GM12878 (cell line): ENCODE data around the gene MXD1. TPM values are rescaled to one million over a fixed set of nuclear protein-coding genes. Genes with fewer than 3 reads are reported as not detected.

Source experiments
- ATAC-seq: fragments of 200-7000 bp; cut with Tn5 transposase; 3 replicates; pipeline ENCODE4 v1.9.1; 2020; ENCODE audit warnings: mild to moderate bottlenecking, moderate library complexity
- BruUV-seq: library from RNA; stranded (reverse); fragments of 400-500 nt; replicated peaks from 2 replicates; lab custom pipeline; 2021; lab: Mats Ljungman, UMichigan
- CTCF ChIA-PET: fragments of 300-600 bp; sonication (Branson Sonifier 250); formaldehyde crosslinking; extraction: SDS; loops from one replicate; lab custom pipeline; 2021; ENCODE audit warnings: inconsistent platforms; lab: Yijun Ruan, JAX
- POLR2A ChIA-PET: fragments of 350-600 bp; formaldehyde crosslinking; extraction: SDS; loops from one replicate; lab custom pipeline; 2021; ENCODE audit warnings: inconsistent platforms; lab: Charles Lee
- RAD21 ChIA-PET: fragments of 300-600 bp; sonication (Branson Sonifier 250); formaldehyde crosslinking; loops from one replicate; lab custom pipeline; 2023; ENCODE audit warnings: antibody characterized with exemption; ENCODE audit not compliant: unreplicated experiment; lab: Charles Lee
- SMC1A ChIA-PET: fragments of 300-600 bp; sonication (Branson Sonifier 250); formaldehyde crosslinking; loops from one replicate; lab custom pipeline; 2023; ENCODE audit not compliant: unreplicated experiment, uncharacterized antibody; lab: Charles Lee
- DNase-seq: peaks from one replicate; pipeline ENCODE4 v3.0.0-alpha.2; 2011; ENCODE audit warnings: low read depth, low spot score
- FAIRE-seq: peaks from 3 replicates; lab custom pipeline; 2011; peaks lifted over from hg19 to GRCh38; lab: Jason Lieb, UNC
- H2AFZ ChIP-seq: 2 replicates; pipeline ENCODE4 v1.6.0; 2011; ENCODE audit warnings: low read depth, low read length, control low read depth; ENCODE audit not compliant: control insufficient read depth
- H3K27ac ChIP-seq: 2 replicates; pipeline ENCODE4 v1.5.1; 2011; ENCODE audit warnings: control low read depth; ENCODE audit not compliant: control insufficient read depth, insufficient read depth
- H3K27me3 ChIP-seq, 2 experiments: replicated peaks in 1 of 2; 2 replicates each; pipeline versions ENCODE4 v1.6.0 to v1.6.1; 2011; ENCODE audit warnings: low read length in 1 of 2; ENCODE audit not compliant: control insufficient read depth in 2 of 2, insufficient read depth in 2 of 2
- H3K36me3 ChIP-seq, 2 experiments: 2 replicates each; pipeline ENCODE4 v1.5.1; 2011; ENCODE audit warnings: low read length in 1 of 2; ENCODE audit not compliant: control insufficient read depth in 2 of 2, insufficient read depth in 2 of 2
- H3K4me1 ChIP-seq: 2 replicates; pipeline ENCODE4 v1.6.1; 2011; ENCODE audit warnings: mild to moderate bottlenecking, low read length, moderate library complexity, mixed read lengths; ENCODE audit not compliant: control insufficient read depth, insufficient read depth
- H3K4me2 ChIP-seq: 2 replicates; pipeline ENCODE4 v1.6.0; 2011; ENCODE audit warnings: control low read depth; ENCODE audit not compliant: control insufficient read depth, insufficient read depth
- H3K4me3 ChIP-seq: fragments of 200-600 bp; sonication (generic); 2 replicates; pipeline ENCODE4 v1.5.1; 2016
- H3K79me2 ChIP-seq: 2 replicates; pipeline ENCODE4 v1.6.0; 2011; ENCODE audit warnings: low read length; ENCODE audit not compliant: control insufficient read depth, insufficient read depth
- H3K9ac ChIP-seq: 2 replicates; pipeline ENCODE4 v1.8.0; 2011; ENCODE audit warnings: low read length, control low read depth, mixed read lengths; ENCODE audit not compliant: control insufficient read depth, insufficient read depth
- H3K9me3 ChIP-seq: replicated peaks from 3 replicates; pipeline ENCODE4 v1.5.1; 2011; ENCODE audit warnings: mild to moderate bottlenecking, low read length; ENCODE audit not compliant: control insufficient read depth, insufficient read depth
- H4K20me1 ChIP-seq: 2 replicates; pipeline ENCODE4 v1.6.0; 2011; ENCODE audit not compliant: control insufficient read depth, insufficient read depth
- CBFB ChIP-seq: IDR thresholded peaks from 2 replicates; pipeline ENCODE4 v1.6.1; 2016; ENCODE audit warnings: antibody characterized with exemption, low read depth
- CBX5 ChIP-seq: sonication (generic); IDR thresholded peaks from 2 replicates; pipeline ENCODE4 v1.6.1; 2016; ENCODE audit warnings: low read depth, moderate library complexity, mild to moderate bottlenecking, inconsistent platforms
- FOXM1 ChIP-seq: IDR thresholded peaks from 2 replicates; pipeline ENCODE4 v1.6.1; 2012; ENCODE audit warnings: low read depth, mild to moderate bottlenecking, inconsistent platforms, low read length, moderate library complexity
- JUNB ChIP-seq: IDR thresholded peaks from 2 replicates; pipeline ENCODE4 v1.6.1; 2016; ENCODE audit warnings: antibody characterized with exemption, mild to moderate bottlenecking
- PAX8 ChIP-seq: fragments of 450-650 bp; IDR thresholded peaks from 2 replicates; pipeline ENCODE4 v1.6.1; 2017; ENCODE audit warnings: mild to moderate bottlenecking, moderate library complexity
- ZBTB4 ChIP-seq: fragments of 450-650 bp; formaldehyde crosslinking; IDR thresholded peaks from 2 replicates; pipeline ENCODE4 v1.4.0; 2022; ENCODE audit warnings: mild to moderate bottlenecking, moderate library complexity
- WGBS: methylation state at CpG from one replicate; pipeline ENCODE4 v1.1.6; 2016; ENCODE audit warnings: low lambda C conversion rate; ENCODE audit not compliant: insufficient replicate concordance, insufficient coverage; ENCODE audit errors: missing lambda C conversion rate; 5-methylcytosine and 5-hydroxymethylcytosine counted together
- in situ Hi-C: fragments of 300-500 bp; cut with MboI; formaldehyde crosslinking; loops from 9 replicates; pipeline ENCODE4 v1.14.3; 2018; ENCODE audit warnings: mixed read lengths
- intact Hi-C: fragments of 100-400 bp; cut with micrococcal nuclease; formaldehyde crosslinking; loops from one replicate; pipeline ENCODE4 v1.14.2; 2022; ENCODE audit not compliant: unreplicated experiment
- polyA plus RNA-seq, 11 experiments: library from polyadenylated mRNA; depleted of rRNA in 4 of 11; unstranded in 6 of 11; stranded (reverse) in 5 of 11; fragments of >200 nt; fragmentation: Nextera tagmentation in 4 of 11; fragmentation: Illumina TruSeq in 1 of 11; extraction: Ambion mirVana in 4 of 11; extraction: Trizol in 1 of 11; gene quantifications; 1 replicate in 1 of 11; 2 replicates in 10 of 11; pipeline versions ENCODE4 v1.2.1 to v1.2.3, GENCODE V29; 2011 to 2016; ENCODE audit warnings: inconsistent platforms in 2 of 11, missing spikeins in 2 of 11, low read depth in 1 of 11
- total RNA-seq, 4 experiments: library from RNA; depleted of rRNA in 3 of 4; stranded (reverse); fragments of >200 nt in 3 of 4; fragmentation: Illumina TruSeq in 1 of 4; extraction: Trizol in 1 of 4; gene quantifications; 2 replicates each; pipeline versions ENCODE4 v1.2.1 to v1.2.3, GENCODE V29; 2013 to 2021

The MXD1 gene
- total and polyA plus RNA-seq, 10 of the 15 experiments (the other 5 are each of a cell fraction or from before 2014, with no cell fraction given), result 2.2 to 10.2 (median 3.3) TPM

GRCh38 chr2:69988086-69988635, 73.3 kb downstream of the MXD1 start:
- Histone ChIP-seq H3K9me3 (no peaks in the 10 kb centered on the region), H3K4me1 (no peaks in the 10 kb centered on the region), H3K4me3 (no peak overlapping the region), H2AFZ (no peak overlapping the region), H3K4me2 (no peak overlapping the region), H3K36me3 (no peaks in the 10 kb centered on the region; a peak in 1 of 4 replicates), H4K20me1 (no peaks in the 10 kb centered on the region), H3K9ac (no peak overlapping the region), H3K79me2 (no peaks in the 10 kb centered on the region)
- in situ Hi-C loops, result no loop called here
- no peak for DNase-seq
- ChIA-PET CTCF (interaction anchor here (0.6 kb wide), 1 partner anchor 754 kb away, joined by 3 read pairs; no protein-coding TSS in a partner anchor), RAD21 (no interaction called here)
- no TSS peak for BruUV-seq
- intact Hi-C loops, result no loop called here
- no peak for TF ChIP-seq ZBTB4 (CRISPR knock-in tag)
- no peak for TF ChIP-seq PAX8
- TF ChIP-seq JUNB, result no peak
- no peak for TF ChIP-seq FOXM1
- TF ChIP-seq CBX5, result no peak
- TF ChIP-seq CBFB, result no peak
- TF ChIP-seq, all 136 proteins: peak for 0
- SMC1A ChIA-PET, result interaction anchor here (1.0 kb wide), 1 partner anchor 146 kb away, joined by 3 read pairs; no protein-coding TSS in a partner anchor
- FAIRE-seq, result no peak
- ATAC-seq, result no peak
- POLR2A ChIA-PET, result interaction anchor here (0.7 kb wide), 1 partner anchor 10 kb away, joined by 3 read pairs; no protein-coding TSS in a partner anchor
- H3K27ac ChIP-seq, result no peak overlapping the region
- WGBS, result 97% methylated on average over 5 of the region's 5 CpGs
- H3K27me3 ChIP-seq, result no peaks in the 10 kb centered on the region
